Esophagus muscularis mucosa (tissue), 4 donors: ENCODE results near the gene TMEM40. TPM values are rescaled to one million over a fixed set of nuclear protein-coding genes. Genes with fewer than 3 reads are reported as not detected.

Source experiments
- DNase-seq: peaks from one replicate; pipeline ENCODE4 v3.0.0-alpha.2; 2017; ENCODE audit errors: extremely low spot score
- H3K27ac ChIP-seq, 4 donors: fragments of 200-600 bp; sonication (generic); replicated peaks in 1 of 4; 1 replicate in 3 of 4; 2 replicates in 1 of 4; pipeline ENCODE4 v1.5.1; 2016 to 2019; ENCODE audit warnings: mild to moderate bottlenecking in 1 of 4
- H3K27me3 ChIP-seq, 4 donors: fragments of 200-600 bp; sonication (generic); one replicate each; pipeline versions ENCODE4 v1.5.1 to v1.6.0; 2016 to 2019
- H3K36me3 ChIP-seq, 4 donors: fragments of 200-600 bp; sonication (generic); one replicate each; pipeline ENCODE4 v1.5.1; 2016 to 2019
- H3K4me1 ChIP-seq, 4 donors: fragments of 200-600 bp; sonication (generic); one replicate each; pipeline ENCODE4 v1.5.1; 2016 to 2019
- H3K4me3 ChIP-seq, 4 donors: fragments of 200-600 bp; sonication (generic); 1 replicate in 2 of 4; 2 replicates in 2 of 4; pipeline ENCODE4 v1.5.1; 2016 to 2019; ENCODE audit warnings: mild to moderate bottlenecking in 4 of 4, moderate library complexity in 1 of 4
- H3K9me3 ChIP-seq, 4 donors: fragments of 200-600 bp; sonication (generic); 1 replicate in 3 of 4; 2 replicates in 1 of 4; pipeline ENCODE4 v1.5.1; 2016 to 2019
- EP300 ChIP-seq: sonication (generic); formaldehyde crosslinking; IDR thresholded peaks from one replicate; pipeline ENCODE4 v1.6.1; 2017; ENCODE audit warnings: antibody characterized with exemption
- WGBS: methylation state at CpG from one replicate; pipeline ENCODE4 v1.1.5; 2018; 5-methylcytosine and 5-hydroxymethylcytosine counted together
- intact Hi-C: fragments of 100-400 bp; cut with DNase I; formaldehyde crosslinking; loops from one replicate; pipeline ENCODE4 v1.15.1; 2023
- total RNA-seq, 4 donors: library from RNA; depleted of rRNA; stranded (reverse); fragments of >200 nt; gene quantifications; one replicate each; pipeline versions ENCODE4 v1.1.0 to v1.2.1, GENCODE V29; 2016
- TF ChIP-seq, protein P1 (sequence below), 3 experiments: fragments of 200-600 bp in 2 of 3; fragments of 450-650 bp in 1 of 3; sonication (generic) in 2 of 3; IDR thresholded peaks; one replicate each; pipeline ENCODE4 v1.5.1; 2017 to 2019; ENCODE audit warnings: antibody characterized with exemption in 3 of 3, mild to moderate bottlenecking in 2 of 3, moderate library complexity in 1 of 3

The TMEM40 gene
- total RNA-seq, 4 donors from 2014 or later = not detected

DNA sequence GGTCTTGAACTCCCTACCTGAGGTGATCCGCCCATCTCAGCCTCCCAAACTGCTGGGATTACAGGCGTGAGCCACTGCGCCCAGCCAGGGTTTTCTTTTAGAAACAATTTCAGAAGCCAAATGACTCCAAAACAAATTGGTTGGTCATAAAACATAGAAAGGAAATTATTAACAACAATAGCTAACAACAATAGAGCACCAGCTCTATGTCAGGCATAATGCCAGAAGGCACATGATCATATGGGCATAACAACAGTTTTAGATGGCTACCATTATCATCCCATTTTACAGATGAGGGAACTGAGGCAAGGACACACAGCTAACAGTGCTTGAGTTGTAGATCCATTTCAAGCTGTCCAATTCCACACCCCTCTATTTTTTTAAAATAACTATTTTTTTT lies 73.0 kb downstream of the TMEM40 start:
- Histone ChIP-seq H3K27me3 (no peaks in the 10 kb centered on the region), H3K27ac (no peak overlapping the region), H3K9me3 (no peaks in the 10 kb centered on the region), H3K4me3 (no peak overlapping the region), H3K4me1 (peaks cover 0 to 5% (median 0%) of the 10 kb centered on the region in 4 donors), H3K36me3 (no peaks in the 10 kb centered on the region)
- intact Hi-C loops = no loop called here
- no peak for TF ChIP-seq EP300
- TF ChIP-seq, protein P1, sequence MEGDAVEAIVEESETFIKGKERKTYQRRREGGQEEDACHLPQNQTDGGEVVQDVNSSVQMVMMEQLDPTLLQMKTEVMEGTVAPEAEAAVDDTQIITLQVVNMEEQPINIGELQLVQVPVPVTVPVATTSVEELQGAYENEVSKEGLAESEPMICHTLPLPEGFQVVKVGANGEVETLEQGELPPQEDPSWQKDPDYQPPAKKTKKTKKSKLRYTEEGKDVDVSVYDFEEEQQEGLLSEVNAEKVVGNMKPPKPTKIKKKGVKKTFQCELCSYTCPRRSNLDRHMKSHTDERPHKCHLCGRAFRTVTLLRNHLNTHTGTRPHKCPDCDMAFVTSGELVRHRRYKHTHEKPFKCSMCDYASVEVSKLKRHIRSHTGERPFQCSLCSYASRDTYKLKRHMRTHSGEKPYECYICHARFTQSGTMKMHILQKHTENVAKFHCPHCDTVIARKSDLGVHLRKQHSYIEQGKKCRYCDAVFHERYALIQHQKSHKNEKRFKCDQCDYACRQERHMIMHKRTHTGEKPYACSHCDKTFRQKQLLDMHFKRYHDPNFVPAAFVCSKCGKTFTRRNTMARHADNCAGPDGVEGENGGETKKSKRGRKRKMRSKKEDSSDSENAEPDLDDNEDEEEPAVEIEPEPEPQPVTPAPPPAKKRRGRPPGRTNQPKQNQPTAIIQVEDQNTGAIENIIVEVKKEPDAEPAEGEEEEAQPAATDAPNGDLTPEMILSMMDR (IDR thresholded peaks at IDR 0.05) = no peak
- no peak for DNase-seq
- WGBS = 93% methylated on average over 3 of the region's 3 CpGs

Other genes with a start within 250 kb of the TMEM40 start
- gene MKRN2OS, start 213.8 kb downstream of the TMEM40 start, total RNA-seq = not detected
- 10 to 100 TPM; 29.5 to 55.1 (median 38.0) TPM for gene MKRN2, start 202.2 kb downstream of the TMEM40 start, total RNA-seq
- gene RAF1, start 95.1 kb downstream of the TMEM40 start, total RNA-seq = 100 to 1,000 TPM; 113 to 153 (median 116) TPM
- 10 to 100 TPM; 10.8 to 26.8 (median 19.6) TPM for gene CAND2, start 37.4 kb upstream of the TMEM40 start, total RNA-seq
- gene RPL32, start 82.3 kb upstream of the TMEM40 start, total RNA-seq = 1,000 to 10,000 TPM in 2 of 4 donors, 100 to 1,000 TPM in 2; 784 to 1,554 (median 1,100) TPM